ENCODE results near the gene KDM5B.
"Not testable (repeated sequence)": the region's sequence is repeated elsewhere in the genome, so short reads cannot be mapped to it uniquely, and the experiment has no call there.

KDM5B gene

DNA sequence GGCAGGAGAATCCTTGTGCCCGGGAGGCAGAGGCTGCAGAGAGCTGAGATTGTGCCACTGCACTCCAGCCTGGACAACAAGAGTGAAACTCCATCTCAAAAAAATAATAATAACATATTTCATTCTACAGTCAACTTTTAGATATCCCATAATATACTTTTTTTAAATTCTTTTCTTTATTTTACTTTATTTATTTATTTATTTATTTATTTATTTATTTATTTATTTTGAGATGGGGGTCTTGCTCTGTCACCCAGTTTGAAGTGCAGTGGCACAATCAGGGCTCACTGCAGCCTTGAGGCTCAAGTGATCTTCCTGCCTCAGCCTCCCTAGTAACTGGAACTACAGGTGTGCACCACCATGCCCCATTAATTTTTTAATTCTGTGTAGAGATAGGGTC is 94.0 kb downstream of the KDM5B start:
- not testable (repeated sequence) for DNase-seq (ENCODE audit: extremely low read depth in 1 of 2, low read depth in 1 of 2)

- no peak for DNase-seq (ENCODE audit: extremely low read depth in 1 of 2, low read depth in 1 of 2)
These were observed 95.1 kb downstream of the KDM5B start for GRCh38 chr1:202713110-202713509.

GRCh38 chr1:202711949-202712635 is 96.1 kb downstream of the KDM5B start:
- DNase-seq (ENCODE audit: extremely low read depth in 1 of 2, low read depth in 1 of 2) = no peak

GRCh38 chr1:202710070-202711045 is 97.9 kb downstream of the KDM5B start, which contains the start of gene SYT2:
Gene SYT2, minus strand, starts transcription at chr1:202710454. Its CDS starts 104,682 bp downstream, at chr1:202605772.
- no peak for DNase-seq (ENCODE audit: extremely low read depth in 1 of 2, low read depth in 1 of 2)

DNA sequence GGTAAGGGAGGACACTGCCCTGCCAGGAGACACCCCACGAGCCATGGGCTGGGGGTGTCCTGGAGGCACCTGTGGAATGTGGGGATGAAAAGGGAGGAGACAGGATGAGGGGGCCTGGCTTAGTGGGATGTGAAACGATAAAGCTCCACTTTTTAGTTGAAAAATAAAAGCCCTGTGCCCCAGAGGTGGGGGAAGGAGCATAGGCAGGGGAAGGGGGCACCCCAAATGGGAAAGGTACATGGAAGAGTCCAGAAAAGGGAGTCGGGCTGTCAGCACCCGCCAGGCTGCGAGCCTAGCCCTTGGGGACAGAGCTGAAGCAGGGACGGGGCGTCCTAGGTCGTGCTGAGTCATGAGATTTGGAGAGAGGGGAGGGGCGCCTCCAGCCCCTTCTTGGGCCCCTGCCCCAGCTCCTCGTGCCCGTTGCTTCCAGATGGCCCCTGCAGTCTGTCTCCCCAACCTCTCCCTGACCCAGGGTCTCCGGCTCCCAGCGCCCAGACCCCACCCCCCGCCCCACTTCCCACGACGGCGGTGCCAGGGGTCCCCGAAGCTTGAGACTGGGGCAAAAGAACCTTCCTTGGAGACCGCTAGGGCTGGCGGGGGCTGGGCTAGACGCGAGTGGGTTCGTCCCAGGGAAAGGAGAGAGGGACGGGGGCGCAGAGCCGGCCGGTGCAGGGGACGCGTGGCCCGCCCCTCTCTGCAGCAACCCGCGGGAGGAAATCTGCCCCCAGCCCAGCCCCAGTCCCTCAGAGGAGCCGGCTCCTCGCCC is 98.8 kb downstream of the KDM5B start:
- DNase-seq (ENCODE audit: extremely low read depth in 1 of 2, low read depth in 1 of 2) = no peak

GRCh38 chr1:202708456-202709275 is 99.6 kb downstream of the KDM5B start:
- DNase-seq (ENCODE audit: extremely low read depth in 1 of 2, low read depth in 1 of 2) = no peak

GRCh38 chr1:202706851-202707250 is 101.4 kb downstream of the KDM5B start:
- no peak for DNase-seq (ENCODE audit: extremely low read depth in 1 of 2, low read depth in 1 of 2)

DNA sequence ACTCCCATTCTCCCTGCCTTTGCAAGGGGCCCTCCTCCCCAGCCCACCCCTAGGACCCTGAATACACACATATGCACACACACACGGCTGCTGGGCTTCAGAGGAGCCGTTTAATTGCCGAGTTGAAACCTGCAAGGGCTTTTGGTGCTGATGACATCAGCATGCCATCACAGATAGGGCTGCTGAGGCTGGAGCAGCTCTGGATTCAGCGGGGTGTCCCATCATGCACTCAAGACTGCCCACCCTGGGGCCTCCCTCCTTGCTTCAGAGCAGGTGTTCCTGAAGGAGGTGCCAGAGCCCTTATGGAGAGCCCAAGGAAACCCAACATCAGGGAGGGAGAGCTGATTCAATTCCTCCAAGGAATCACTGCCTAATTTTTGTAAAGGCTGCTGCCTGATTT is 103.6 kb downstream of the KDM5B start:
- no peak for DNase-seq (ENCODE audit: extremely low read depth in 1 of 2, low read depth in 1 of 2)

DNA sequence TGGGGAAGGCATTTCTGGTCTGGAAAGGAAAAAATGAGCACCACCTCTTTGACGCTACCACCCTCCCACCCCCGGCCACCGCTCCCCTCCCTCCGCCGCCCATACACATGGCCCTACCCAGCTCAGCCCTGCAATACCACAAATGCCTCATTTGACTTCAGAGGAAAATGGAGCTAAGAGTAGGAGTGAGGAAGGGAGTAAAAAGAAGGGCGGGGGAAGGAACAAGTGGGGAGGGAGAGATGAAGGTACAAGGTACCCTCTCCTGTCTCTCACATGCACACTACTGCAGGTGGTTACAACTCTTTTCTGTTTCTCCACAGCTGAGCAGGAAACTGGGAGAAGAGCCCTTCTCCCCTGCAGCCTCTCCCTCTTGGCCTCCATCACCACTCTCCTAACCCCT is 105.0 kb downstream of the KDM5B start:
- no peak for DNase-seq (ENCODE audit: extremely low read depth in 1 of 2, low read depth in 1 of 2)

DNA sequence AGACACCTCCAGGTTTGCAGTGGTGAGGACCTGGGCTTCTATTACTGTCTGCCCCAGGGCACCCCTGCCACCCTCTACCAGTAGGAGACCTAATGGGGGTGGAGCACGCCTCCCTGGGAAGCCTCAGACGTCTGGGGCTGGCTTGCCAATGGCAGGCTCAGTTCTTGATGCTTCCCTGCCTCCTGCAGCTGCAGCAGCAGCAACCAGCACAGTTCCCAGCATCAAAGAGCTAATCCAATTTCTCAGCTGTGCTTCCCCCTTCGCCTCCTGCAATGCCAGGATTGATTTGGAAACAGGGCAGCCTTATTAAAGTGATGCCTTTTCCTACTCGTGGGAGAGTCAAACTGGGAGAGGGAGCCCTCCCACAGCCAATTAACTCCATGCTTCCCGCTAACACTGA is 106.1 kb downstream of the KDM5B start:
- DNase-seq (ENCODE audit: extremely low read depth in 1 of 2, low read depth in 1 of 2) = no peak

DNA sequence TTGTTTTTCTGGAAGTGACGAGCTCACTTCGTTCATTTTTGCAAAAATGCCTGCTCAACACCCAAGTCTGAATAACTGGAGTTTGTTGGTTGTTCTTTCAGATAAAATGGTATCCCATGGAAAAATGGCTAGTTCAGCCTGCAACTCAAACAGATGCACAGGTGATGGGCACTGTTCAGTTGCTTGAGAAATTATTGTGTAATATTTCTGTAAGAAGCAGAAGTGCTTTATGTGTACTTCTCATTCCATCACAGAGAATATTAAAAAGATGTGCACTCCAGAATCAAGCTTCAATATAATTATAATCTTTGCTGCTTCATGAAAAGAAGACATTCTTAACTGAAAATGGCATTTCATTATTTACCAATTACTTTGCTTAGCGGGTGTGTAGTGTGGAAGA is 107.0 kb downstream of the KDM5B start:
- no peak for DNase-seq (ENCODE audit: extremely low read depth in 1 of 2, low read depth in 1 of 2)

DNA sequence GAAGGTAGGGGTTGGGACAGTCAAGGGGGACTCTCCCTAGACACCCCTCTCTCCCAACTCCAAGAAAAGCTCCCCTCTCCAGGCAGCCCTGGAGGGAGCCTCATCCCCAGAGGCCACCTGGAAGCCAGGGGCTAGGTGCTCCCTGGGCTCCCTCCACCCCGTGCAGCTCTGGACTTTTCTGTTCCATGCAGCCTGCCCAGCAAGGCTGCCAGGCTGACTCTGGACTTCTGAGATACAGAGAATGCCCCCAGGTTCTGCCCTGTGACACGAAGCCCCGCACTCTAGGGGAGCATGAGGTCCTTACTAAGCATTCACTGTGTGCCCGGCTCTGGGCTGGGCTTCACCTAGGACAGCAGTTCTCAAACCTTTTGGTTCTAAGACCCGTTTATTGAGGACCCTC is 108.2 kb downstream of the KDM5B start:
- DNase-seq (ENCODE audit: extremely low read depth in 1 of 2, low read depth in 1 of 2) = no peak

DNA sequence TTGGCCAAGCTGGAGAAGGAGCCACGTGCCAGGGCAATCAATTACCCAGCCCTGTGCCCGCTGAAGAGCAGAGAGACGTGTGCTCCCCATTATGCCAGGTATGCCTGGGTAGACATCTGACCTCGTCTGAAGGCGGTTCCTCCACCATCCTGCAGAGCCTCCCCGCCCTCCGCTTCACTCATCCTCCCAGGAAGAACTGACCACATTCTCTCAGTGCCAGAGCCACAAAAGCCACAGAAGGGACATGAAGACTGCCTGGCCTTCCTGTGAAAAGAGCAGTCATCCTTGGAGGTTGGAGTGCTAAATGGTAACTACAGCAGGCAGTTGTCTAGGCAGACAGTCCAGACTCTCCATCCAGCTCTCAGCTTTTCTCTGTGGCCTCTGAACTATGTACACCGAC is 109.9 kb downstream of the KDM5B start:
- DNase-seq (ENCODE audit: extremely low read depth in 1 of 2, low read depth in 1 of 2) = no peak

DNA sequence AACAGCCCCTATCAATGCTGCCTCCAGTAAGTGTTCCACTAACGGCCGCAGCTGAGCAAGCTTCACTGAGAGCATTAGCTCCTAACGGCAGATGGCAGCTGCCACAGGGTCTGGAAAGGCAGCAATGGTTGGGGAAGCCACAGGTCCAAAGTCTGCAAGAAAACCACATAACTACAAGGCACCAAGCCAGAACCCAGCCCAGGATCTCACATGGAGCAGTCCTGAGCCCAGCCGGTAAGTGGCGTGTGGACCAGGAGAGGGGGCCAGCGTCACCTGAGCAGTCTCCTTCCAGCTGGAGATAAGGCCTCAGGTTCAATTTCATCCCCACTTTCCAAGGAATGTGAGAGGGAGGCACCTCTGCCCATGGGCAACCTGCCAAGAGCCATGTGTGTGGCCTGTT is 111.2 kb downstream of the KDM5B start:
- no peak for DNase-seq (ENCODE audit: extremely low read depth in 1 of 2, low read depth in 1 of 2)

DNA sequence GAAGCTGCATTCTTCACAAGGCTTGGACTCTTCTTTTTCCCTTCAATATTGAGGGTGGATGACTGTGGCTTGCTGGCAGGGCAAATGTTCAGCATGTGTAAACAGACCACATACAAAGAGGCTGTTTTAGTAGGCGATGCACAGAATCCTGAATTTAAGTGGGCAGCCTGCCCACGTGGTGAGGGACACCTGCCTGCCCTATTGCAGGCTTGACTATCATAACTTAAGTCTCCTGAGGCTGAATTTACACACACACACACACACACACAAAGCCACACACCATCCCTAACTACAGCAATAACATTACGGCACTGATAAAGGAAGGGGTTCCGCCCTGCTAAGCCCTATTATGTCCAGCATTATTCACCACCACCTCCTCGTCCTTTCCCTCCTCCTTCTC is 113.9 kb downstream of the KDM5B start:
- no peak for DNase-seq (ENCODE audit: extremely low read depth in 1 of 2, low read depth in 1 of 2)

GRCh38 chr1:202692959-202693555 is 115.2 kb downstream of the KDM5B start:
- DNase-seq (ENCODE audit: extremely low read depth in 1 of 2, low read depth in 1 of 2) = peak; percentile 14 to 38

- DNase-seq (ENCODE audit: extremely low read depth in 1 of 2, low read depth in 1 of 2) = no peak
These were observed 116.4 kb downstream of the KDM5B start for GRCh38 chr1:202691816-202692215.

GRCh38 chr1:202689493-202690342 is 118.5 kb downstream of the KDM5B start:
- DNase-seq (ENCODE audit: extremely low read depth in 1 of 2, low read depth in 1 of 2) = no peak

GRCh38 chr1:202689082-202689481 is 119.1 kb downstream of the KDM5B start:
- no peak for DNase-seq (ENCODE audit: extremely low read depth in 1 of 2, low read depth in 1 of 2)

Measured in activated CD8-positive, alpha-beta memory T cell treated with anti-CD3 and anti-CD28 coated beads for 1 hour (primary cell).